Measurements from ENCODE around the gene MAP3K2. TPM values are rescaled to one million over a fixed set of nuclear protein-coding genes. Genes with fewer than 3 reads are reported as not detected.

The MAP3K2 gene
- total RNA-seq, 2 experiments from 2014 or later: 103 to 105 TPM

DNA sequence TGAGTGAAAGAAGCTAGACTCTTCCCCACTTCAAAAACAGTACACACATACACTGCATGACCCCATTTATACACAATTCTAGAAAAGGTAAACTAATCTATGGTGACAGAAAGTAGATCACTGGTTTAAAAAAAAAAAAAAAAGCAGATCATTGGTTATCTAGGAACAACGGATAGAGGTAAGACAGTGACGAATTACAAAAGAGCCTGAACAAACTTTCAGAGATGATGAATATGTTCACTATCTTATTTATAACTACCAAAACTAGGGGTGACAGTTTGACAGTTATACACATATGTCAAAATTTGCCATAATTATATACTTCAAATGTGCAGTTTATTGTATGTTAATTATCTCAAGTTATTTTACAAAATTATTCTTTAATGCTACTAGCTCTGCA, 27.5 kb downstream of the MAP3K2 start:
- CTCF ChIA-PET: interaction anchor here (1.0 kb wide), 1 partner anchor 56 kb away, joined by 3 read pairs; no protein-coding TSS in a partner anchor
- H3K27ac ChIP-seq (ENCODE audit: low read depth in 1 of 2, low read length in 2 of 2): no peak overlapping the region
- no peak for ATAC-seq (ENCODE audit: poor library complexity)
- no peaks in the 10 kb centered on the region for H3K27me3 ChIP-seq (ENCODE audit: control insufficient read depth in 1 of 2, insufficient read depth in 2 of 2, low read length in 2 of 2)
- POLR2A ChIA-PET: interaction anchor here (0.5 to 0.6 kb wide), 2 partner anchors 30 to 606 kb away, joined by 3 read pairs; no protein-coding TSS in a partner anchor
- no peak overlapping the region for H3K4me3 Mint-ChIP-seq
- peaks cover 6% of the 10 kb centered on the region for H3K4me1 ChIP-seq (ENCODE audit: insufficient read depth, low read length)
- no peaks in the 10 kb centered on the region for H3K27me3 Mint-ChIP-seq
- H3K9me3 ChIP-seq (ENCODE audit: control insufficient read depth in 1 of 2, insufficient read depth in 1 of 2, low read length in 2 of 2): peaks cover 0 to 3% of the 10 kb centered on the region in 2 experiments
- no peak for DNase-seq
- no peaks in the 10 kb centered on the region for H3K9me3 Mint-ChIP-seq
- TF ChIP-seq, protein P1, sequence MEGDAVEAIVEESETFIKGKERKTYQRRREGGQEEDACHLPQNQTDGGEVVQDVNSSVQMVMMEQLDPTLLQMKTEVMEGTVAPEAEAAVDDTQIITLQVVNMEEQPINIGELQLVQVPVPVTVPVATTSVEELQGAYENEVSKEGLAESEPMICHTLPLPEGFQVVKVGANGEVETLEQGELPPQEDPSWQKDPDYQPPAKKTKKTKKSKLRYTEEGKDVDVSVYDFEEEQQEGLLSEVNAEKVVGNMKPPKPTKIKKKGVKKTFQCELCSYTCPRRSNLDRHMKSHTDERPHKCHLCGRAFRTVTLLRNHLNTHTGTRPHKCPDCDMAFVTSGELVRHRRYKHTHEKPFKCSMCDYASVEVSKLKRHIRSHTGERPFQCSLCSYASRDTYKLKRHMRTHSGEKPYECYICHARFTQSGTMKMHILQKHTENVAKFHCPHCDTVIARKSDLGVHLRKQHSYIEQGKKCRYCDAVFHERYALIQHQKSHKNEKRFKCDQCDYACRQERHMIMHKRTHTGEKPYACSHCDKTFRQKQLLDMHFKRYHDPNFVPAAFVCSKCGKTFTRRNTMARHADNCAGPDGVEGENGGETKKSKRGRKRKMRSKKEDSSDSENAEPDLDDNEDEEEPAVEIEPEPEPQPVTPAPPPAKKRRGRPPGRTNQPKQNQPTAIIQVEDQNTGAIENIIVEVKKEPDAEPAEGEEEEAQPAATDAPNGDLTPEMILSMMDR (IDR thresholded peaks at IDR 0.05): no peak
- intact Hi-C loops (cut with DNase I, micrococcal nuclease): no loop called here
- H3K4me3 ChIP-seq (ENCODE audit: low read length): no peak overlapping the region
- peaks cover 88% of the 10 kb centered on the region for H3K4me1 Mint-ChIP-seq (ENCODE audit: low read depth)
- no peak overlapping the region for H3K27ac Mint-ChIP-seq
- no peaks in the 10 kb centered on the region for H3K36me3 ChIP-seq (ENCODE audit: insufficient read depth, low read length)
- no peaks in the 10 kb centered on the region for H3K36me3 Mint-ChIP-seq (ENCODE audit: low read depth)

DNA sequence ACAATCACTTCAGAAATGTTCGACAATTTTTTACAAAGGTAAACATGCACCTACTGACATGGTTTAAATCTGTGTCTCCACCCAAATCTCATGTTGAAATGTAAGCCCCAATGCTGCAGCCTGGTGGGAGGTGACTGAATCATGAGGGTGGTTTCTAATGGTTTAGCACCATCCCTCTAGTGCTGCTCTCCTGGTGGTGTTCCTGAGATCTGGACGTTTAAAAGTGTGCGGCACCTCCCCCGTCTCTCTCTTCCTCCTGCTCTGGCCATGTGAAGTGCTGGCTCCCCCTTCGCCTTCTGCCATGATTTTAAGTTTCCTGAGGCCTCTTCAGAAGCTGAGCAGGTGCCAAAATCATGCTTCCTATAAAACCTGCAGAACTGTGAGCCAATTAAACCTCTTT, 28.3 kb downstream of the MAP3K2 start:
- intact Hi-C loops (cut with DNase I, micrococcal nuclease): loop anchor here in 1 of 2 experiments (5.0 kb wide), 1 partner anchor 118 kb away; no protein-coding TSS in a partner anchor
- Histone ChIP-seq H3K27me3 (ENCODE audit: control insufficient read depth in 1 of 2, insufficient read depth in 2 of 2, low read length in 2 of 2) (no peaks in the 10 kb centered on the region), H3K4me1 (ENCODE audit: insufficient read depth, low read length) (peaks cover 3% of the 10 kb centered on the region), H3K9me3 (ENCODE audit: control insufficient read depth in 1 of 2, insufficient read depth in 1 of 2, low read length in 2 of 2) (peaks cover 0 to 3% of the 10 kb centered on the region in 2 experiments), H3K36me3 (ENCODE audit: insufficient read depth, low read length) (no peaks in the 10 kb centered on the region), H3K27ac (ENCODE audit: low read depth in 1 of 2, low read length in 2 of 2) (no peak overlapping the region), H3K4me3 (ENCODE audit: low read length) (no peak overlapping the region)
- ATAC-seq (ENCODE audit: poor library complexity) (no peak), DNase-seq (no peak)
- Mint-ChIP-seq H3K27ac (no peak overlapping the region), H3K36me3 (ENCODE audit: low read depth) (no peaks in the 10 kb centered on the region), H3K27me3 (no peaks in the 10 kb centered on the region), H3K4me1 (ENCODE audit: low read depth) (peaks cover 88% of the 10 kb centered on the region), H3K9me3 (no peaks in the 10 kb centered on the region), H3K4me3 (no peak overlapping the region)
- CTCF ChIA-PET: no interaction called here
- POLR2A ChIA-PET: interaction anchor here (0.5 kb wide), 1 partner anchor 607 kb away, joined by 3 read pairs; no protein-coding TSS in a partner anchor
- TF ChIP-seq, protein P1 (IDR thresholded peaks at IDR 0.05): no peak

DNA sequence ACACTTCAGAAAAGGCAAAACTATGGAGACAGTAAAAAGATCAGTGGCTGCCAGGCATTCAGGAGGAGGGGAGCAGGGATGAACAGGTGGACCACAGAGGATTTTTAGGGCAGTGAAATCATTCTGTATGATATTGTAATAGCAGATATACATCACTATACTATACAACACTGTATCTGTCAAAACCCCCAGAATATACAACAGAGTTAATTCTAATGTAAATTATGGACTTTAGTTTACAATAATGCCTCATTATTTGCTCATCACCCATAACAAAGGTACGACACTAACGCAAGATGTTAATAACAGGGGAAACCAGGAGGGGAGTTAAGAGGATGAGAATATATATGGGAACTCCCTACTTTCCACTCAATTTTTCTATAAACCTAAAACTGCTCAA, 28.8 kb downstream of the MAP3K2 start:
- intact Hi-C loops (cut with DNase I, micrococcal nuclease): loop anchor here in 1 of 2 experiments (5.0 kb wide), 1 partner anchor 118 kb away; no protein-coding TSS in a partner anchor
- no peak overlapping the region for H3K27ac ChIP-seq (ENCODE audit: low read depth in 1 of 2, low read length in 2 of 2)
- no peak overlapping the region for H3K4me3 Mint-ChIP-seq
- no peak overlapping the region for H3K4me3 ChIP-seq (ENCODE audit: low read length)
- CTCF ChIA-PET: no interaction called here
- TF ChIP-seq, protein P1 (IDR thresholded peaks at IDR 0.05): no peak
- no peaks in the 10 kb centered on the region for H3K27me3 ChIP-seq (ENCODE audit: control insufficient read depth in 1 of 2, insufficient read depth in 2 of 2, low read length in 2 of 2)
- H3K9me3 Mint-ChIP-seq: no peaks in the 10 kb centered on the region
- H3K4me1 ChIP-seq (ENCODE audit: insufficient read depth, low read length): no peaks in the 10 kb centered on the region
- ATAC-seq (ENCODE audit: poor library complexity) (no peak), DNase-seq (no peak)
- POLR2A ChIA-PET: no interaction called here
- no peak overlapping the region for H3K27ac Mint-ChIP-seq
- H3K4me1 Mint-ChIP-seq (ENCODE audit: low read depth): peaks cover 86% of the 10 kb centered on the region
- H3K36me3 Mint-ChIP-seq (ENCODE audit: low read depth): no peaks in the 10 kb centered on the region
- H3K36me3 ChIP-seq (ENCODE audit: insufficient read depth, low read length): no peaks in the 10 kb centered on the region
- no peaks in the 10 kb centered on the region for H3K27me3 Mint-ChIP-seq
- H3K9me3 ChIP-seq (ENCODE audit: control insufficient read depth in 1 of 2, insufficient read depth in 1 of 2, low read length in 2 of 2): peaks cover 0 to 3% of the 10 kb centered on the region in 2 experiments
